Transverse colon (tissue), 4 donors: ENCODE data around the gene SRPRB. TPM values are rescaled to one million over a fixed set of nuclear protein-coding genes. Genes with fewer than 3 reads are reported as not detected.

Experiments used
- DNase-seq: peaks from one replicate; pipeline ENCODE4 v3.0.0-alpha.2; 2019
- H3K27ac ChIP-seq, 4 donors: fragments of 200-600 bp; sonication (generic); 2 replicates each; pipeline ENCODE4 v1.5.1; 2016 to 2018; ENCODE audit warnings: inconsistent platforms in 4 of 4
- H3K27me3 ChIP-seq: fragments of 200-600 bp; sonication (generic); 2 replicates; pipeline ENCODE4 v1.5.1; 2017; ENCODE audit warnings: inconsistent platforms
- H3K36me3 ChIP-seq, 4 donors: fragments of 200-600 bp; sonication (generic); 2 replicates each; pipeline ENCODE4 v1.5.1; 2017 to 2019; ENCODE audit warnings: inconsistent platforms in 4 of 4
- H3K4me1 ChIP-seq, 4 donors: fragments of 200-600 bp; sonication (generic); 2 replicates each; pipeline ENCODE4 v1.5.1; 2017 to 2020; ENCODE audit warnings: inconsistent platforms in 4 of 4
- H3K4me3 ChIP-seq, 4 donors: fragments of 200-600 bp; sonication (generic); 1 replicate in 1 of 4; 2 replicates in 3 of 4; pipeline versions ENCODE4 v1.5.1 to v1.6.1; 2017 to 2019; ENCODE audit warnings: inconsistent platforms in 4 of 4
- H3K9me3 ChIP-seq, 2 donors: fragments of 200-600 bp; sonication (generic); 2 replicates each; pipeline ENCODE4 v1.5.1; 2017 to 2019; ENCODE audit warnings: inconsistent platforms in 2 of 2
- CTCF ChIP-seq, 5 experiments: fragments of 200-600 bp in 3 of 5; fragments of 450-650 bp in 2 of 5; sonication (generic) in 3 of 5; IDR thresholded peaks; 1 replicate in 2 of 5; 2 replicates in 3 of 5; pipeline ENCODE4 v1.5.1; 2016 to 2017; ENCODE audit warnings: antibody characterized with exemption in 5 of 5, inconsistent platforms in 3 of 5, mild to moderate bottlenecking in 2 of 5, moderate library complexity in 1 of 5
- EP300 ChIP-seq: sonication (generic); formaldehyde crosslinking; IDR thresholded peaks from one replicate; pipeline ENCODE4 v1.6.1; 2017; ENCODE audit warnings: antibody characterized with exemption, low read depth
- POLR2A ChIP-seq: fragments of 450-650 bp; IDR thresholded peaks from one replicate; pipeline ENCODE4 v1.6.1; 2016; ENCODE audit warnings: antibody characterized with exemption, mild to moderate bottlenecking, moderate library complexity
- POLR2AphosphoS5 ChIP-seq, 3 donors: sonication (generic); formaldehyde crosslinking; IDR thresholded peaks; one replicate each; pipeline ENCODE4 v1.6.1; 2016; ENCODE audit warnings: antibody characterized with exemption in 3 of 3
- WGBS, 2 donors: methylation state at CpG; one replicate each; pipeline ENCODE4 v1.1.5; 2018; ENCODE audit warnings: low coverage in 1 of 2; 5-methylcytosine and 5-hydroxymethylcytosine counted together
- in situ Hi-C, 4 donors: fragments of 200-750 bp; cut with MboI; loops; one replicate each; pipeline versions ENCODE4 v1.15.0 to v1.15.1; 2017; ENCODE audit warnings: low sequenced_read_pairs in 3 of 4, low pct_ligation_motif_present in 1 of 4, low pct_unique_long_range_greater_than_20kb in 1 of 4
- intact Hi-C: fragments of 100-400 bp; cut with DNase I; formaldehyde crosslinking; loops from one replicate; pipeline ENCODE4 v1.15.1; 2023; ENCODE audit warnings: low total_unique reads
- total RNA-seq, 4 donors: library from RNA; depleted of rRNA; stranded (reverse); fragments of >200 nt; gene quantifications; one replicate each; pipeline ENCODE4 v1.1.0, GENCODE V29; 2016

SRPRB gene
- total RNA-seq, 4 donors from 2014 or later: 1.5 to 14.6 (median 8.1) TPM

GRCh38 chr3:133829310-133829707, 23.7 kb downstream of the SRPRB start:
- no peaks in the 10 kb centered on the region for H3K4me1 ChIP-seq
- H3K27ac ChIP-seq: no peak overlapping the region
- no peaks in the 10 kb centered on the region for H3K27me3 ChIP-seq
- no peaks in the 10 kb centered on the region for H3K9me3 ChIP-seq
- no peaks in the 10 kb centered on the region for H3K36me3 ChIP-seq
- 65 to 80% methylated on average over 1 to 3 of the region's 3 CpGs for WGBS, 2 donors
- intact Hi-C loops (no loop called here), in situ Hi-C loops (loop anchor here in 2 of 4 donors (10.0 kb wide), 1 partner anchor 95 kb away; no protein-coding TSS in a partner anchor)
- DNase-seq: no peak
- no peak overlapping the region for H3K4me3 ChIP-seq
- TF ChIP-seq POLR2A: no peak
- no peak for TF ChIP-seq CTCF (IDR thresholded peaks at IDR 0.05)
- no peak for TF ChIP-seq EP300
- TF ChIP-seq POLR2AphosphoS5 (IDR thresholded peaks at IDR 0.05): no peak

- Histone ChIP-seq H3K9me3 (no peaks in the 10 kb centered on the region), H3K4me3 (no peak overlapping the region), H3K36me3 (no peaks in the 10 kb centered on the region), H3K27me3 (no peaks in the 10 kb centered on the region), H3K27ac (no peak overlapping the region), H3K4me1 (no peaks in the 10 kb centered on the region)
- 76 to 82% methylated on average over 2 to 3 of the region's 3 CpGs for WGBS, 2 donors
- in situ Hi-C loops: no loop called here
- no peak for TF ChIP-seq EP300
- TF ChIP-seq POLR2A: no peak
- no peak for TF ChIP-seq POLR2AphosphoS5 (IDR thresholded peaks at IDR 0.05)
- intact Hi-C loops: no loop called here
- no peak for DNase-seq
These were observed 24.5 kb downstream of the SRPRB start for GRCh38 chr3:133830071-133830470.

DNA sequence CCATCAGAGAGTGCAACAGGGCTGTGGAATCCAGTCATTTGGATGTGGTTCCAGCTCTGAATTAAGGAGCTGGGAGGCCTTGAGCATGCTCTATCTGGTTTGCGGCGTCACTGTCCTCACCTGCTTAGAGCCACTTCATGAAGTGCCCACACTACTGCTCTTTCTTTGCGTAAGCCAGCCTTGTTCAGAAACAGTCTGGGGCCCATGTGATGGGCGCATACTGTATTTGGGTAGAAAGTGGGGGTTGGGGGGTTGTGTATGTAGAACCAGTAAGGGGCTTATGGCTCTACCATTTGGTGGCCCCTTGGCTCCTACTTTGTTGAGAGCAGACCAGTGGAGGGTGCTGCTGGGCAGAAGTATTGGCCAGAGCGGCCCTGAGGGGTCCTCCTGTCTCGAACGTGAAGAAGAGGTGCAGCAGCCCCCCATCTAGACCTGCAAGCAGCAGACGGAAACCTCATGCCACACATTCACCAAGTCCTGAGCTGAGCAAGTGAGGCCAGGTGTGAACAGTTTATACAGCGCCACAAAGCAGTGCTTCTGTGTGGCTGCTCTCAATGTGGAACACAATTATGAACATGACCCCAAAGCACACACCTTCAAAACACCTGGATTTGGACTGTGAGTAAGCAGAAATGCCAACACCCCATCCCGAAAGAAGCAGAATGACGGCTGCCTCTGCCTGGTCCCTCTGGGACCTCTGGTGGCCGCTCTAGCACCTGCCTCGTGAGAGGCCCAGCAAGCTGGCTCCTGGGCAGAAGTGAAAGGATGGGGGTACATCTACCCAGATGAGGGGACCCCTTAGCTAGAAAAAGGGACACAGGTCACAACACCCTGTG, 26.6 kb downstream of the SRPRB start:
- no peak for DNase-seq
- TF ChIP-seq CTCF (IDR thresholded peaks at IDR 0.05) (no peak), POLR2A (no peak), EP300 (no peak), POLR2AphosphoS5 (IDR thresholded peaks at IDR 0.05) (no peak)
- intact Hi-C loops: no loop called here
- Histone ChIP-seq H3K27ac (no peak overlapping the region), H3K4me1 (no peaks in the 10 kb centered on the region), H3K9me3 (no peaks in the 10 kb centered on the region), H3K27me3 (no peaks in the 10 kb centered on the region), H3K4me3 (no peak overlapping the region), H3K36me3 (no peaks in the 10 kb centered on the region)
- 81 to 90% methylated on average over 2 to 13 of the region's 13 CpGs for WGBS, 2 donors
- in situ Hi-C loops: no loop called here

- no peak for DNase-seq
- no peak for TF ChIP-seq EP300
- no peak for TF ChIP-seq CTCF (IDR thresholded peaks at IDR 0.05)
- no peak for TF ChIP-seq POLR2AphosphoS5 (IDR thresholded peaks at IDR 0.05)
- H3K36me3 ChIP-seq: no peaks in the 10 kb centered on the region
- 93% methylated on average over 10 of the region's 10 CpGs; no CpG with 5 or more reads in 1 of the 2 donors for WGBS, 2 donors
- no peaks in the 10 kb centered on the region for H3K4me1 ChIP-seq
- H3K27ac ChIP-seq: no peak overlapping the region
- no peak overlapping the region for H3K4me3 ChIP-seq
- H3K27me3 ChIP-seq: no peaks in the 10 kb centered on the region
- intact Hi-C loops (no loop called here), in situ Hi-C loops (no loop called here)
- H3K9me3 ChIP-seq: no peaks in the 10 kb centered on the region
These were observed 27.2 kb downstream of the SRPRB start for GRCh38 chr3:133832802-133833144.
